Coronary artery (tissue), 2 donors: Measurements from ENCODE around the gene GPR171.

Source experiments
- DNase-seq: peaks from one replicate; pipeline ENCODE4 v3.0.0-alpha.2; 2017; ENCODE audit warnings: low spot score
- H3K27ac ChIP-seq, 2 donors: fragments of 200-600 bp; sonication (generic); one replicate each; pipeline ENCODE4 v1.5.1; 2016 to 2019
- H3K4me3 ChIP-seq: fragments of 200-600 bp; sonication (generic); 2 replicates; pipeline ENCODE4 v1.5.1; 2016; ENCODE audit warnings: mild to moderate bottlenecking, moderate library complexity
- TF ChIP-seq, protein P1 (sequence below): fragments of 200-600 bp; sonication (generic); IDR thresholded peaks from one replicate; pipeline ENCODE4 v1.5.1; 2019; ENCODE audit warnings: antibody characterized with exemption

Gene GPR171

GRCh38 chr3:151225040-151225975 is 22.3 kb upstream of the GPR171 start:
- Histone ChIP-seq H3K4me3 (no peak overlapping the region), H3K27ac (no peak overlapping the region)
- no peak for DNase-seq
- TF ChIP-seq, protein P1, sequence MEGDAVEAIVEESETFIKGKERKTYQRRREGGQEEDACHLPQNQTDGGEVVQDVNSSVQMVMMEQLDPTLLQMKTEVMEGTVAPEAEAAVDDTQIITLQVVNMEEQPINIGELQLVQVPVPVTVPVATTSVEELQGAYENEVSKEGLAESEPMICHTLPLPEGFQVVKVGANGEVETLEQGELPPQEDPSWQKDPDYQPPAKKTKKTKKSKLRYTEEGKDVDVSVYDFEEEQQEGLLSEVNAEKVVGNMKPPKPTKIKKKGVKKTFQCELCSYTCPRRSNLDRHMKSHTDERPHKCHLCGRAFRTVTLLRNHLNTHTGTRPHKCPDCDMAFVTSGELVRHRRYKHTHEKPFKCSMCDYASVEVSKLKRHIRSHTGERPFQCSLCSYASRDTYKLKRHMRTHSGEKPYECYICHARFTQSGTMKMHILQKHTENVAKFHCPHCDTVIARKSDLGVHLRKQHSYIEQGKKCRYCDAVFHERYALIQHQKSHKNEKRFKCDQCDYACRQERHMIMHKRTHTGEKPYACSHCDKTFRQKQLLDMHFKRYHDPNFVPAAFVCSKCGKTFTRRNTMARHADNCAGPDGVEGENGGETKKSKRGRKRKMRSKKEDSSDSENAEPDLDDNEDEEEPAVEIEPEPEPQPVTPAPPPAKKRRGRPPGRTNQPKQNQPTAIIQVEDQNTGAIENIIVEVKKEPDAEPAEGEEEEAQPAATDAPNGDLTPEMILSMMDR: no peak

DNA sequence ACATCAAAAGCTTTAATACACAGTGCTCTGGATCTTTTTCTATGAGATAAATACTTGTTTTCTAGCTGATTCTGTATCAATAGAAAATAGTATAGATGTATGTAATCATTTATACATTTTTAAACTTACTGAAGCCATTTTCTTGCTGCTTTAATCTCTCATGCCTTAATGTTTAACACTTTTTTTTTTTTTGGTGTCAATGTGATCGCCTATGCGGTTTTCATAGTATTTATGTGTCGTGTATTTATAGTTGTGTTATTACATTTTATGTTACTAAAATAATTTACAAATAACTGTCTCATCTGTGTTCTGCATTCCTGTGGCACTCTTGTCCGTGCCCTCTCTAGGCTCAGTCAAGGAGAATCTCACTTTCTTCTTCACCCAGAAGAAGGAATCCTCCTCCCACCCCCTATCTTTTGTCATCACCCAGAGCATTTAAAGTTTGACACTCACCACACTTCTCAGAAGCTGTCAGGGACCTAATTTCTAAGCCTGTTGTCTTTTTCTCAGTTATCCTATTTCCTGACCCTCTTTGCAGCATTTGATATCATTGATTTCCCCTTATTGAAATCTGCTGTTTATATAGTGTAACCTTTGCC is 21.4 kb upstream of the GPR171 start:
- TF ChIP-seq, protein P1: no peak
- DNase-seq: no peak
- Histone ChIP-seq H3K4me3 (no peak overlapping the region), H3K27ac (no peak overlapping the region)

DNA sequence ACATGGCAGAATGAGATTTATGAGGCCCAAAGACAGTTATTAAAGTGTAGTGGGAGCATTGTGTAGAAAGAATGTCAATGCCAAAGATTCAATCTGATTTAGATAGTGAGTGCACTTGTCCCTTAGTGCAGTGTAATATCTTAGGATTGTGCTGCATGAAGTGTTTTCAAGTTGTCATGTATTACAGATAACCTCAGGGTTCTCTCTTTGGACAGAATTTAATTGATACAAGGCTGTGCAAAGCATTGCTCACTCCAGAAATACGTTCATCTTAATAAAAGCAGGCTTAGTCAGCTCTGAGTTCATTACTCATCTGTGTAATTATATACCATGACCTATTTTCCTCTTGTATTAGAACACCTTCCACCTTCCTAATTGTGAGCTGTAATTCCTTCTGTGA is 16.0 kb upstream of the GPR171 start:
- TF ChIP-seq, protein P1: no peak
- H3K27ac ChIP-seq: no peak overlapping the region
- no peak overlapping the region for H3K4me3 ChIP-seq
- DNase-seq: no peak

DNA sequence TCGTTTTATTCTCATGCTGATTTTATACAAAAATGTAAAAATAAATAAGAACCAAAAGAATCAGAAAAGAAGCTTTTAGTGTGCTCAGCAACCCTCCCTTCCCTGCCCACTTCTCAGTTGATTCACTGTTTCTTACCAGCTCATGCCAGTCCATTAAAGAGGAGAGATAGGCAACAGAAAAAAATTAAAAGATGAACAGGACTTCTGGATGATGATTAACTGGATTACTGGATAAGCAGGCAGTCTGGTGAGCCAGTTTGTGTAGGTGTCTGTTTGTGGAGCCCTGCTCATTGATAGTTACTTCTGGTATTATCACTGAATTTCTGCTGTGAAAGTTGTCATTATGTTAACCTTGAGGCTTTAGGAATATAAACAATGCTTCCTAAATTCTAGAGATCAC is 15.1 kb upstream of the GPR171 start:
- no peak overlapping the region for H3K4me3 ChIP-seq
- DNase-seq: no peak
- TF ChIP-seq, protein P1: no peak
- no peak overlapping the region for H3K27ac ChIP-seq

- Histone ChIP-seq H3K27ac (no peak overlapping the region), H3K4me3 (no peak overlapping the region)
Measured at GRCh38 chr3:151216641-151217607, 13.9 kb upstream of the GPR171 start.

DNA sequence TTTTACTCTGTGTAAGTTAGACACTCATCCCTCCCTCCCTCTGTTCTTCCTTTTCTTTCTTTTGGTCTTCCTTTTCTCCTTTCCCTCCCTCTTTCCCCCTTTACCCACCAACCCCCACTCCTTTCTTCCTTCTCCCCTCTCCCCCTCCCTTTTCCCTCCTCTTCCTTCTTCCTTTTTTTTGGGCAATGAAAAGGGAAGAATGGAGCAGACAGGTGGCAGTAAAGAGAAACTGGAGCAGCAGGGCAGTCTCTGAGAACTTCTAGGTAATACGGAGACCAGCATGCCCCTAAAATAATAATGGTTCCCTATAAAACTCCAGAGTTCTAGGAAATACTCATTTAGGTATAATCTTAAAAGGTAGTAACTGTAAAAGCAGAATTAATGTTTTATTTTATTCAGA is 11.4 kb upstream of the GPR171 start:
- Histone ChIP-seq H3K27ac (peak overlapping the region in 1 of 2 donors; percentile 48), H3K4me3 (no peak overlapping the region)
- TF ChIP-seq, protein P1: no peak

More at GRCh38 chr3:151216641-151217607, 13.9 kb upstream of the GPR171 start:
- TF ChIP-seq, protein P1: no peak
- no peak for DNase-seq

More for the DNA sequence above, 11.4 kb upstream of the GPR171 start:
- no peak for DNase-seq
